IMR-90 (cell line): ENCODE results near the gene LIMS1.

ENCODE experiments used
- BHLHE40 ChIP-seq: fragments of 150-350 bp; IDR thresholded peaks from 2 replicates; pipeline ENCODE4 v1.6.1; 2016; ENCODE audit warnings: mild to moderate bottlenecking, low read depth, low read length
- CEBPB ChIP-seq: IDR thresholded peaks from 2 replicates; pipeline ENCODE4 v1.6.1; 2012; ENCODE audit warnings: low read depth, low read length, improper control_type of control experiment
- CHD1 ChIP-seq: IDR thresholded peaks from 2 replicates; pipeline ENCODE4 v1.6.1; 2012; ENCODE audit warnings: low read depth, low read length, improper control_type of control experiment
- CTCF ChIP-seq: conservative IDR thresholded peaks from 2 replicates; pipeline ENCODE4 v1.5.1; 2012; ENCODE audit warnings: mild to moderate bottlenecking, low read depth, low read length, improper control_type of control experiment
- MAFK ChIP-seq: IDR thresholded peaks from 2 replicates; pipeline ENCODE4 v1.6.1; 2012; ENCODE audit warnings: low read depth, low read length, improper control_type of control experiment
- MXI1 ChIP-seq: IDR thresholded peaks from 2 replicates; pipeline ENCODE4 v1.6.1; 2012; ENCODE audit warnings: low read depth, mild to moderate bottlenecking, low read length, moderate library complexity, borderline replicate concordance
- NFE2L2 ChIP-seq: fragments of 150-350 bp; IDR thresholded peaks from 2 replicates; pipeline ENCODE4 v1.6.1; 2016; ENCODE audit warnings: low read depth, mild to moderate bottlenecking, low read length
- POLR2A ChIP-seq: IDR thresholded peaks from 2 replicates; pipeline ENCODE4 v1.6.1; 2012; ENCODE audit warnings: mild to moderate bottlenecking, low read depth, low read length
- RAD21 ChIP-seq: IDR thresholded peaks from 2 replicates; pipeline ENCODE4 v1.6.1; 2012; ENCODE audit warnings: low read length, improper control_type of control experiment
- RCOR1 ChIP-seq: IDR thresholded peaks from 2 replicates; pipeline ENCODE4 v1.6.1; 2012; ENCODE audit warnings: mild to moderate bottlenecking, low read length, improper control_type of control experiment; ENCODE audit not compliant: insufficient replicate concordance
- SMC3 ChIP-seq: fragments of 150-350 bp; IDR thresholded peaks from 2 replicates; pipeline ENCODE4 v1.6.1; 2016; ENCODE audit warnings: low read depth, mild to moderate bottlenecking, antibody characterized with exemption, low read length, moderate library complexity
- USF2 ChIP-seq: fragments of 150-350 bp; IDR thresholded peaks from 2 replicates; pipeline ENCODE4 v1.6.1; 2017; ENCODE audit warnings: mild to moderate bottlenecking, antibody characterized with exemption, low read length, low read depth

- TF ChIP-seq NFE2L2 (no peak), CTCF (no peak), USF2 (no peak), CEBPB (no peak), POLR2A (no peak), MXI1 (no peak), RAD21 (no peak), MAFK (no peak), CHD1 (no peak), RCOR1 (no peak), SMC3 (no peak), BHLHE40 (no peak)
Observed at GRCh38 chr2:108589372-108589771, 55.1 kb downstream of the LIMS1 start.
